ENCODE results near the gene COG7.

DNA sequence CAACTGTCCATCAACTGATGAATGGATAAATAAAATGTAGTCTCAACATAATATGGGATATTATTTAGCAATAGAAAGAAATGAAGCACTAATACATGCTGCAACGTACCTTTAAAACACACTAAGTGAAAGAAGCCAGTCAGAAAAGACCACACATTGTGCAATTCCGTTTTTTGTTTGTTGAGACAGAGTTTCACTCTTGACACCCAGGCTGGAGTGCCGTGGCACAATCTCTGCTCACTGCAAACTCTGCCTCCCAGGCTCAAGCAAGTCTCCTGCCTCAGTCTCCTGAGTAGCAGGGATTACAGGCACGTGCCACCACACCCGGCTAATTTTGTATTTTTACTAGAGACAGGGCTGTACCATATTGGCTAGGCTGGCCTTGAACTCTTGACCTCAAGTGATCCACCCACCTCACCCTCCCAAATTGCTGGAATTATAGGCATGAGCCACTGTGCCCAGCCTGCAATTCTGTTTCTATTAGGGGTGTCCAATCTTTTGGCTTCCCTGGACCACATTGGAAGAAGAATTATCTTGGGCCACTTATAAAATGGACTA is 110.8 kb downstream of the COG7 start:
- TF ChIP-seq, protein P1, sequence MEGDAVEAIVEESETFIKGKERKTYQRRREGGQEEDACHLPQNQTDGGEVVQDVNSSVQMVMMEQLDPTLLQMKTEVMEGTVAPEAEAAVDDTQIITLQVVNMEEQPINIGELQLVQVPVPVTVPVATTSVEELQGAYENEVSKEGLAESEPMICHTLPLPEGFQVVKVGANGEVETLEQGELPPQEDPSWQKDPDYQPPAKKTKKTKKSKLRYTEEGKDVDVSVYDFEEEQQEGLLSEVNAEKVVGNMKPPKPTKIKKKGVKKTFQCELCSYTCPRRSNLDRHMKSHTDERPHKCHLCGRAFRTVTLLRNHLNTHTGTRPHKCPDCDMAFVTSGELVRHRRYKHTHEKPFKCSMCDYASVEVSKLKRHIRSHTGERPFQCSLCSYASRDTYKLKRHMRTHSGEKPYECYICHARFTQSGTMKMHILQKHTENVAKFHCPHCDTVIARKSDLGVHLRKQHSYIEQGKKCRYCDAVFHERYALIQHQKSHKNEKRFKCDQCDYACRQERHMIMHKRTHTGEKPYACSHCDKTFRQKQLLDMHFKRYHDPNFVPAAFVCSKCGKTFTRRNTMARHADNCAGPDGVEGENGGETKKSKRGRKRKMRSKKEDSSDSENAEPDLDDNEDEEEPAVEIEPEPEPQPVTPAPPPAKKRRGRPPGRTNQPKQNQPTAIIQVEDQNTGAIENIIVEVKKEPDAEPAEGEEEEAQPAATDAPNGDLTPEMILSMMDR (IDR thresholded peaks at IDR 0.05), result no peak
- no peak for TF ChIP-seq POLR2A (IDR thresholded peaks at IDR 0.05)

Data from heart left ventricle (tissue), 13 donors.